ENCODE measurements around the gene COBL.

Gene COBL

GRCh38 chr7:51072281-51072680, 244.3 kb downstream of the COBL start:
- no peak for FAIRE-seq

DNA sequence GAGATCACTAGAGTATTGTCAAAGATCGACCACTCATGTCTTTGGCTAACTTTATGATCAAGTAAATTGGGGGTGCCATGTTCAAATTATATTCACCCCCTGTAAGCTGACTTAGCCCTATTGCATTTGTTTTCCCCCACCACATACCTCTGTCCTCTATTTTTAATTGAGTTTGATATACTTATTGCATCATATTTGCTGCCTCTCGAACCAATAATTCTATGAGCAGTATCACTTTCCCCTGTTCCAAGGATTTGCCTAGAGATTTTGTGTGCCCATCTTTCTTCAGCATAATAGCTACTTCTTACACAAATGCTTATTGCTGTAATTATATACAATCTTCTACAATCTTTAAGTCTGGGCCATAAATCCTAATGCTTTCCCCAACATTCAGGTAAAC, 245.2 kb downstream of the COBL start:
- FAIRE-seq = no peak

DNA sequence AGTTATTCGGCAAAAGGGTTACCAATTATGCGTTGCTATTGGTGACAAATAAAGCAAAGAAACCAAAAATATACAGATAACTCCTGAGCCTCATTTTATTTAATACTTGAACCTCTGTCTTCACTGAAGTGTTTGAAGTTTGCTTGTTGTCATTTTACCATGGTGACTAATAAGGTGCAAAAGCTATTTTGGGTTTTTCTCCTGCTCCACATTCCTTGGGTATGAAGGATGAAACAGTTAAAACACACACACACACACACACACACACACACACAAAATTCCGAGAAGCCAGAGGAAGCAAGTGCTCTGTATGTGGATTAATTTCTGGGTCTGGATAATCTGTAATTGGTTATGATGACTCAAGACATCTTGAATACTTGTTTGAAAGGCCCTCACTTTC, 246.5 kb downstream of the COBL start:
- no peak for FAIRE-seq

- FAIRE-seq = no peak
Measured at GRCh38 chr7:51069411-51070083, 247.1 kb downstream of the COBL start.

DNA sequence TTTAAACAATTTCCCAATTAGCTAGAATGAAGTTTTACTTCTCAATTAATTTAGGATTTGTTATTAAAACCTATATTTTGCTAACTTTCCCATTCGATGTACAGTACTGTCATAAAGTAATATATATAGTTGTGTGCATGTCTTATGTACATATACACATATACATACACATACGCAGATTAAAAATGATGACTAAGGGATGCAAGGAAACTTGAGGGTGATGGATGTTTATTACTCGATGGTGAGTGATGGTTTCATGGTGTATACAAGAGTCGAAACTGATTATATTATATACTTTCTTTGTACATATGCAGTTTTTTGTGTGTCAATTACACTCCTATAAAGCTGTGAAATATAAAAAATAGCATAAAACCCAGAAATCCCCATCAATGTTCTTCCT, 248.2 kb downstream of the COBL start:
- FAIRE-seq = no peak

- FAIRE-seq = no peak
Measured at GRCh38 chr7:51067757-51068156, 248.9 kb downstream of the COBL start.

DNA sequence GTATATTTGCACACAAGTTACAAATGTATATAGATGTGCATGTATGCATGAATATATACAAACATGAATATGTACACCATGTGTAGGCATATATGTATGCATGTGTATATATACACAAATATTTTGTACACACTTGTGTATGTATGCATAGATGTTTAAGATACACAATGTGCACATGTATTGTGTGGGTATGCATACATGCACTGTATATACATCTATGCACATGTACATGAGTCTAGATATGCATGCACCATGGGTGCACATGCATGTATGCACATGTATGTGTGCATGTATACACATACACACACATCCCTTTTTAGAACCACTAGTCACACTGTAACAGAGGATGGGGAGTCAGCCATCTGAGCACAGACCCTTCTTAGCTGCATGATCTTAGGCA, 249.4 kb downstream of the COBL start:
- no peak for FAIRE-seq

DNA sequence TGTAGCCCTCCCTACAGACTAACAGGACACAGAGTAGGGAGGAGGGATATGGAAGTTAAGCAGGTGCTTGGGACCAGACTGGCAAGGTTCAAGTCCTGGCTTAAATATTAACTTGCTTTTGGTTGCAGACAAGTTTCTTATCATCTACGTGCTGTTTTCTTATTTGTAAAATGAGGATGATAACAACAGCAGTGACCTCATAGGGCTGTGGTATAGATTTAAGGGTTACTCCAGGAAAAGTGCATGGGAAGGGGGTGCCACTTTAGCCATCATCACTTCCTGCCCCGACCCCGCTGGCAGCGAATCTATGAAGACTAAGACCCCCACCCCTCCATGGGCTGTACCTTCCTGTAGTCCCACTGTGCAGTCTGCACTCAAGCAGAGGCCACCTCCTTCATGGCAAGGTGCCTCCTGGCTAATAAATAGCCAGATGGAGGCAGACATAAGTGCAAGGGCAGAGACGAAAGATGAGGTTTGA, 250.2 kb downstream of the COBL start:
- FAIRE-seq = no peak

DNA sequence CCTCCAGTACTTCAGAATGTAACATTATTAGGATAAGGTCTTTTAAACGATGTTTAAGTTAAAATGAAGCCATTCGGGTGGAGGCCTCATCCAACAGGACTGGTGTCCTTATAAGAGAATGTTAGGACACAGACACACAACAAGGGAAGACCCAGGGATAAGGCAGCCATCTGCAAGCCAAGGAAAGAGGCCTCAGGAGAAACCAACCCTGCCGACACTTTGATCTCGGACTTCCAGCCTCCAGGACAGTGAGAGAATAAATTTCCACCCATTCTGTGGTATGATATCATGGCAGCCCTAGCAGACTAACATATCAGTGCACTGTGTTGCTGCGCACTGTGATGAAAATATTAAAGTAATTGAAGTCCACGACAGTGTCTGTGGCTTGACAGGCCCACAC, 250.8 kb downstream of the COBL start:
- FAIRE-seq = no peak

GRCh38 chr7:51064688-51065087, 251.9 kb downstream of the COBL start:
- FAIRE-seq = no peak

- no peak for FAIRE-seq
Measured at GRCh38 chr7:51062222-51062987, 254.2 kb downstream of the COBL start.

DNA sequence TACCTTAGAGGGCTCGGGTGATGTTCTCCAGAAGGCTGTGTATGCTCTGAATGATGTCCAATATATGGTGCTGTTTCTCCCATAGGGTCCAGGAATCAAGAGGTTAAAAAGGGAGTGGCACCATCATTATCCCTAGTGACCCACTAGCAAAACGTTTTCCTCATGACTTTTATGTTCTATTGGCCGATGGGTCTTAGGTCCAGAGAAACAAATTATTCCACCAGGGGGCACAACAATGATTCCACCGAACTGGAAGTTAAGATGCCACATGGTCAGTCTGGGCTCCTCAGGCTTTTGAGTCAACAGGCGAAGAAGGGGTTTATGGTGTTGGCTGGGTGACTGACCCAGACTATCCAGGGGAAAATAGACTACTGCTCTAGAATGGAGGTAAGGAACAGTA, 256.1 kb downstream of the COBL start:
- FAIRE-seq = no peak

- FAIRE-seq = no peak
Measured at GRCh38 chr7:51059504-51060142, 257.0 kb downstream of the COBL start.

DNA sequence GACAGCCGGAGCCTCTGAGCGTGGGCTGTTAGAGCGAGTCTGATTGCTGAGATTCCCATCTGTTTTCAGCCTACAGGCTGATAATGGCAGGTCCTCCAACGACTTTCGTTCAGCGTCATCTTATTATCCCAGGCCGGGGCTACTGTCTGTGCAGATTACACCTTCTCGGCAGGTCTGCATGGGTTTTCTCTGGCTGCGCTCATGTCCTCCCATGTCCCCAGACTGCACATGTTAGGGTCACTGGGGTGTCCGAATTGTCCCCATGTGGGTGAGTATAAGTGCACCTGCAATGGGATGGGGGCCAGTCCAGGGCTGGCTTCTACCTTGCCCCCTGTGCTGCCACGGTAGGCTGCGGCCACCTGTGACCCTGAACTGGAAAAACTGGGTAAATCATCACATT, 257.8 kb downstream of the COBL start:
- FAIRE-seq = no peak

- no peak for FAIRE-seq
Measured at GRCh38 chr7:51055039-51055840, 261.4 kb downstream of the COBL start.

DNA sequence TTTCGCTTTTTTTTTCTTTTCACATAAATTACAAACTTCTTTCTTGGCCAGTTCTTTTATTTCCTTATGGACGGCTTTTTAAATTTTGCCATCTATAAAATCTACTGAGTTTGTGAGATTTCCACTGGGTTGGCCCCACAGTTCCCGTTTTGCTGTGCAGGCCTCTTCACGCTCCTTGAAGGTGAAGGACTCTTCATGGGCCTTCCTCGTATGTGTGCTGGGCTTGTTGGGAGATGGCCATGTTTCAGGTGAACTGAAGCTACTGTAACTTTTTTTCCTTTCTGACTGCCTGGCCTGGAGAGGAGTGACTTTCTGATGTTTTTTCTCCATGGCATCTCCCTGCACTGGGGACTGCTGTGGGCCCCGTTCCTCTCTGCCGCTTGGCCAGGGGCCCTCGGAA, 262.4 kb downstream of the COBL start:
- no peak for FAIRE-seq

DNA sequence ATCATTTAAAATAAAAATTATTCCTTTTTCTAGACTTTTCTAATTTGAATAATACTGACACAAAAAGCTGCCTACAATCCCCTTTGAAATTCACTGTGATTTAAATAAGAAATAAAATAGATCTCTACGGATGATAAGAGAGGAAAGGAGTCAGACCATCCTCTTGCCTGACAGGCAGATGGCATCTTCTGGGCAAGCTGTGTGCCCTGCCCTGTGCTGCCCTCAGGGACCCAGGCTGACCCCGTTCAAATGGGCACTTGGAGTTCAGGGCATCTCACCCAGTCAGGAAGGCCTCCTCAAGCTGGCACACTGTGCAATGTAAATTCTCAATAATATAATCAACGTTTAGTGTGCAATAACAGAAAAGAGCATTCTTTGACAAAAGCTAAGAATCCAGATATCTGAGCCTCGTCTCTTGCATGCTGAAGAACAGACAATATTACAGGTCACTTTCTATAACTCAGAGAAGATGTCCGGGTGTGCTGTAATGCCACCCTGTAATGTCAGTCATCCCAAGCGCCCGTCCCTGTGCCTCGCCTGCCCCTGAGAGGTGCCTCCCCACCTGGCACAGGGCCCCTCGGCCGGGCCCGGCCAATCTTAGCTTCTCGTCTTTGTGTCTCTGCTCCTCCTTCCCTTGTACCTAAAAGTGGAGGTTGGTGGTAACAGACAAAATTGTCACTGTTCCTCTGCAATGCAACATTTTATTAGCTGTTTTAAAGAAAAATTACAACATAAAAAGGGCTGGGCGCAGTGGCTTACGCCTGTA, 263.3 kb downstream of the COBL start:
- FAIRE-seq = no peak

- no peak for FAIRE-seq
Measured at GRCh38 chr7:51046482-51046881, 270.1 kb downstream of the COBL start.

- FAIRE-seq = no peak
Measured at GRCh38 chr7:51046103-51046466, 270.5 kb downstream of the COBL start.

- no peak for FAIRE-seq
Measured at GRCh38 chr7:51045319-51046102, 271.1 kb downstream of the COBL start.

GRCh38 chr7:51043461-51043860, 273.1 kb downstream of the COBL start:
- no peak for FAIRE-seq

DNA sequence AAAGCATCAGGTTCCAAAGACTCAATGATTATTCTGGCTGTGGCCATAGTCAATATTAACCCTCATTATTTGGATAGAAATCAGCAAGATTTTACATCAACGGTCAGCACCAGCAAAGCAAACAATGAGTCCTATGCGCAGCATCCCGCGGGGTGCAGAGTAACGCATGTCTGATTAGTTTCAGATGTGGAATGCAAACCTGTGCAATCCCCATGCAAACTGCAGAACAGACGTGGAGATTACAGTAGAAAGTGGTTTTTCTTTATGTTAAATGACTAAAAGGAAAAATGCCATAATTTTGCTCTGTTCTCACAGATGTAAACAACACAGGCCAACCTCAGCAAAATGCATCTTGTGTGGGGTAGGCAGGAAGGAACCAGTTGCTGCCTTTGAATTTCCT, 275.8 kb downstream of the COBL start:
- FAIRE-seq = no peak

Data from colon (tissue), 2 donors.